K562 (cell line): Measurements from ENCODE around the gene TP53I13. TPM values are rescaled to one million over a fixed set of nuclear protein-coding genes. Genes with fewer than 3 reads are reported as not detected.
A peak's percentile ranks its signal among the peaks of the same experiment; 100 is the strongest.

ENCODE experiments used
- BRD9 ChIP-seq: fragments of 450-650 bp; IDR thresholded peaks from 2 replicates; pipeline ENCODE4 v1.6.1; 2018; ENCODE audit warnings: low read depth; ENCODE audit not compliant: partially characterized antibody
- CBFB ChIP-seq: sonication (generic); formaldehyde crosslinking; IDR thresholded peaks from 2 replicates; pipeline ENCODE4 v1.4.0; 2020; ENCODE audit warnings: mild to moderate bottlenecking, missing genetic modification reagents
- CLOCK ChIP-seq: fragments of 250-450 bp; sonication (Bioruptor Pico); IDR thresholded peaks from 2 replicates; pipeline ENCODE4 v1.4.0; 2020; ENCODE audit warnings: mild to moderate bottlenecking, moderate library complexity, borderline replicate concordance
- GTF3C2 ChIP-seq: IDR thresholded peaks from 3 replicates; pipeline ENCODE4 v1.6.1; 2011; ENCODE audit warnings: borderline replicate concordance, mild to moderate bottlenecking, moderate library complexity; ENCODE audit not compliant: insufficient read length; ENCODE audit errors: extremely low read depth
- IRF9 ChIP-seq: fragments of 450-650 bp; IDR thresholded peaks from 2 replicates; pipeline ENCODE4 v1.6.1; 2016; ENCODE audit warnings: missing biosample characterization, missing genetic modification characterization
- MAZ ChIP-seq, 2 experiments: fragments of 450-650 bp in 1 of 2; sonication (generic) in 1 of 2; formaldehyde crosslinking; IDR thresholded peaks in 1 of 2; conservative IDR thresholded peaks in 1 of 2; 2 replicates each; pipeline versions ENCODE4 v1.4.0 to v1.5.0; 2020; ENCODE audit warnings: mild to moderate bottlenecking in 1 of 2, missing genetic modification reagents in 1 of 2
- SAFB ChIP-seq: fragments of 200-400 bp; formaldehyde crosslinking; IDR thresholded peaks from 2 replicates; pipeline ENCODE4 v1.6.1; 2017; ENCODE audit warnings: low read depth, low read length, borderline replicate concordance
- UBTF ChIP-seq, 2 experiments: IDR thresholded peaks; 2 replicates each; pipeline ENCODE4 v1.6.1; 2012; ENCODE audit warnings: improper control_type of control experiment in 2 of 2, low read depth in 2 of 2, low read length in 2 of 2, borderline replicate concordance in 1 of 2
- ZC3H4 ChIP-seq: sonication (generic); formaldehyde crosslinking; IDR thresholded peaks from 2 replicates; pipeline ENCODE4 v1.9.0; 2021; ENCODE audit warnings: missing genetic modification reagents, borderline replicate concordance
- polyA plus RNA-seq, 8 experiments: library from polyadenylated mRNA; depleted of rRNA in 4 of 8; stranded (reverse) in 5 of 8; unstranded in 3 of 8; fragments of >200 nt; fragmentation: Nextera tagmentation in 2 of 8; fragmentation: Illumina TruSeq in 1 of 8; extraction: Ambion mirVana in 2 of 8; extraction: Trizol in 1 of 8; gene quantifications; 2 replicates each; pipeline versions ENCODE4 v1.2.1 to v1.2.3, GENCODE V29; 2011 to 2014; ENCODE audit warnings: inconsistent platforms in 1 of 8, missing spikeins in 1 of 8
- total RNA-seq, 7 experiments: library from RNA; depleted of rRNA in 6 of 7; stranded (reverse); fragments of >200 nt in 6 of 7; fragmentation: Illumina TruSeq in 2 of 7; extraction: Trizol in 2 of 7; gene quantifications; 2 replicates each; pipeline versions ENCODE4 v1.2.1 to v1.2.3, GENCODE V29; 2011 to 2021; ENCODE audit warnings: low replicate concordance in 1 of 7
- TF ChIP-seq, protein P1 (sequence below), 3 experiments: fragments of 200-800 bp in 1 of 3; sonication (Bioruptor generic) in 1 of 3; sonication (generic) in 1 of 3; formaldehyde crosslinking in 1 of 3; IDR thresholded peaks; 2 replicates each; pipeline versions ENCODE4 v1.6.1 to v1.8.0; 2016 to 2022; ENCODE audit warnings: mild to moderate bottlenecking in 2 of 3, missing compliant biosample characterization in 2 of 3, missing genetic modification characterization in 2 of 3, missing genetic modification reagents in 1 of 3
- TF ChIP-seq, protein P2 (sequence below), 2 experiments: IDR thresholded peaks; 2 replicates each; pipeline ENCODE4 v1.6.1; 2011; ENCODE audit warnings: borderline replicate concordance in 1 of 2, control low read depth in 1 of 2, low read depth in 1 of 2, low read length in 1 of 2, mild to moderate bottlenecking in 1 of 2, mixed read lengths in 1 of 2, moderate library complexity in 1 of 2; ENCODE audit not compliant: insufficient read depth in 1 of 2, insufficient read length in 1 of 2, poor library complexity in 1 of 2, severe bottlenecking in 1 of 2; ENCODE audit errors: extremely low read depth in 1 of 2

Gene TP53I13
- total and polyA plus RNA-seq, 9 of the 15 experiments (the other 6 are each of a cell fraction or from before 2014, with no cell fraction given): 0.08 to 28.3 (median 9.1) TPM

GRCh38 chr17:29588562-29589411, 20.3 kb downstream of the TP53I13 start (continued):
- TF ChIP-seq GTF3C2 (no peak), SAFB (no peak), UBTF (IDR thresholded peaks at IDR 0.05; ENCODE audit: borderline replicate concordance in 1 of 2, low read depth in 2 of 2, low read length in 2 of 2) (peak in 1 of 2 experiments; percentile 85; a peak in 2 of 4 replicates), BRD9 (no peak), CBFB (CRISPR knock-in tag) (no peak), MAZ (CRISPR knock-in tag; conservative IDR thresholded peaks at IDR 0.05 in 1 of 2, IDR thresholded peaks at IDR 0.05 in 1 of 2) (0 out of 4 replicates have a peak, but pooled peaks of 1 of the 2 experiments have one; percentile 28), IRF9 (no peak), CLOCK (no peak), ZC3H4 (CRISPR knock-in tag) (no peak)
- TF ChIP-seq, protein P1, sequence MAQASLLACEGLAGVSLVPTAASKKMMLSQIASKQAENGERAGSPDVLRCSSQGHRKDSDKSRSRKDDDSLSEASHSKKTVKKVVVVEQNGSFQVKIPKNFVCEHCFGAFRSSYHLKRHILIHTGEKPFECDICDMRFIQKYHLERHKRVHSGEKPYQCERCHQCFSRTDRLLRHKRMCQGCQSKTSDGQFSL (CRISPR knock-in tag; IDR thresholded peaks at IDR 0.05): no peak
- TF ChIP-seq, protein P1 (tag; IDR thresholded peaks at IDR 0.05): no peak
- TF ChIP-seq, protein P2, sequence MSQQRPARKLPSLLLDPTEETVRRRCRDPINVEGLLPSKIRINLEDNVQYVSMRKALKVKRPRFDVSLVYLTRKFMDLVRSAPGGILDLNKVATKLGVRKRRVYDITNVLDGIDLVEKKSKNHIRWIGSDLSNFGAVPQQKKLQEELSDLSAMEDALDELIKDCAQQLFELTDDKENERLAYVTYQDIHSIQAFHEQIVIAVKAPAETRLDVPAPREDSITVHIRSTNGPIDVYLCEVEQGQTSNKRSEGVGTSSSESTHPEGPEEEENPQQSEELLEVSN (IDR thresholded peaks at IDR 0.05; ENCODE audit: borderline replicate concordance in 1 of 2, extremely low read depth in 1 of 2, insufficient read depth in 1 of 2, insufficient read length in 1 of 2, low read depth in 1 of 2, low read length in 1 of 2, poor library complexity in 1 of 2, severe bottlenecking in 1 of 2): peak in 1 of 2 experiments; percentile 22
